Natural killer cell treated with Interleukin-12 subunit alpha and Interleukin-12 subunit beta and Interleukin-15 and Interleukin-18, amount 100 ng/mL, for 72 hours (primary cell): Measurements from ENCODE around the gene COL15A1. TPM values are rescaled to one million over a fixed set of nuclear protein-coding genes. Genes with fewer than 3 reads are reported as not detected.
A peak's percentile ranks its signal among the peaks of the same experiment; 100 is the strongest.

Experiments used
- ATAC-seq, 2 donors: fragments of 150-1000 bp; cut with Tn5 transposase in 1 of 2; sonication (Bioruptor Pico), chemical (Tn5 transposase) in 1 of 2; 2 replicates each; pipeline ENCODE4 v1.10.0; 2021
- DNase-seq: peaks from one replicate; pipeline ENCODE4 v3.0.0; 2022; ENCODE audit warnings: low spot score
- H3K27ac Mint-ChIP-seq, 2 donors: 1 replicate in 1 of 2; 2 replicates in 1 of 2; pipeline ENCODE4 v1.8.0; 2022; ENCODE audit warnings: mixed read lengths in 2 of 2, mild to moderate bottlenecking in 1 of 2, moderate library complexity in 1 of 2
- H3K27me3 Mint-ChIP-seq, 2 donors: 1 replicate in 1 of 2; 2 replicates in 1 of 2; pipeline ENCODE4 v1.8.0; 2022; ENCODE audit warnings: mixed read lengths in 2 of 2
- H3K36me3 Mint-ChIP-seq: one replicate; pipeline ENCODE4 v1.8.0; 2022; ENCODE audit warnings: mixed read lengths
- H3K4me1 Mint-ChIP-seq, 2 donors: 1 replicate in 1 of 2; 2 replicates in 1 of 2; pipeline ENCODE4 v1.8.0; 2022; ENCODE audit warnings: low read depth in 2 of 2, mixed read lengths in 2 of 2, mild to moderate bottlenecking in 1 of 2
- H3K4me3 Mint-ChIP-seq: one replicate; pipeline ENCODE4 v1.8.0; 2022; ENCODE audit warnings: mixed read lengths
- H3K9me3 Mint-ChIP-seq: 2 replicates; pipeline ENCODE4 v1.8.0; 2022; ENCODE audit warnings: mixed read lengths
- total RNA-seq, 2 donors: library from RNA; stranded (reverse); gene quantifications; one replicate each; pipeline ENCODE4 v1.2.3, GENCODE V29; 2022

The COL15A1 gene
- total RNA-seq, 2 donors from 2014 or later = 0.14 to 0.47 TPM

GRCh38 chr9:99107421-99107820, 163.7 kb downstream of the COL15A1 start:
- ATAC-seq (no peak), DNase-seq (no peak)
- Mint-ChIP-seq H3K4me3 (peak overlapping the region; percentile 89), H3K9me3 (no peaks in the 10 kb centered on the region), H3K27ac (peak overlapping the region; percentile 61 to 74), H3K36me3 (peaks cover 14% of the 10 kb centered on the region), H3K27me3 (no peaks in the 10 kb centered on the region), H3K4me1 (peaks cover 66 to 77% of the 10 kb centered on the region in 2 donors)

GRCh38 chr9:99108131-99108530, 164.4 kb downstream of the COL15A1 start:
- Mint-ChIP-seq H3K9me3 (no peaks in the 10 kb centered on the region), H3K4me3 (peak overlapping the region; percentile 89), H3K27ac (peak overlapping the region; percentile 61 to 74), H3K36me3 (peaks cover 17% of the 10 kb centered on the region), H3K27me3 (no peaks in the 10 kb centered on the region), H3K4me1 (peaks cover 73 to 82% of the 10 kb centered on the region in 2 donors)
- ATAC-seq (no peak), DNase-seq (no peak)

GRCh38 chr9:99109522-99109921, 165.8 kb downstream of the COL15A1 start:
- Mint-ChIP-seq H3K27ac (peak overlapping the region; percentile 61 to 74), H3K36me3 (peaks cover 17% of the 10 kb centered on the region), H3K4me1 (peaks cover 72 to 80% of the 10 kb centered on the region in 2 donors), H3K9me3 (no peaks in the 10 kb centered on the region), H3K27me3 (no peaks in the 10 kb centered on the region), H3K4me3 (peak overlapping the region; percentile 89)
- ATAC-seq = no peak
- no peak for DNase-seq

GRCh38 chr9:99112750-99113413, 169.2 kb downstream of the COL15A1 start:
- no peak for DNase-seq
- Mint-ChIP-seq H3K9me3 (no peaks in the 10 kb centered on the region), H3K36me3 (peaks cover 17% of the 10 kb centered on the region)

GRCh38 chr9:99113414-99114048, 169.8 kb downstream of the COL15A1 start:
- Mint-ChIP-seq H3K4me1 (peaks cover 74 to 76% of the 10 kb centered on the region in 2 donors), H3K27ac (peak overlapping the region; percentile 70 to 80), H3K36me3 (peaks cover 17% of the 10 kb centered on the region), H3K9me3 (no peaks in the 10 kb centered on the region), H3K27me3 (no peaks in the 10 kb centered on the region), H3K4me3 (peak overlapping the region; percentile 87)
- no peak for DNase-seq
- ATAC-seq = no peak

More at GRCh38 chr9:99112750-99113413, 169.2 kb downstream of the COL15A1 start:
- peak in 1 of 2 donors; percentile 56 for ATAC-seq
- H3K27ac Mint-ChIP-seq = peak overlapping the region; percentile 70 to 80
- peak overlapping the region; percentile 87 for H3K4me3 Mint-ChIP-seq
- no peaks in the 10 kb centered on the region for H3K27me3 Mint-ChIP-seq
- peaks cover 80% of the 10 kb centered on the region in 2 donors for H3K4me1 Mint-ChIP-seq

- Mint-ChIP-seq H3K27ac (peak overlapping the region; percentile 70 to 80), H3K36me3 (peaks cover 17% of the 10 kb centered on the region), H3K4me1 (peaks cover 74 to 75% of the 10 kb centered on the region in 2 donors), H3K4me3 (peak overlapping the region; percentile 87), H3K27me3 (no peaks in the 10 kb centered on the region), H3K9me3 (no peaks in the 10 kb centered on the region)
- DNase-seq (no peak), ATAC-seq (no peak)
Measured at GRCh38 chr9:99114049-99114440, 170.3 kb downstream of the COL15A1 start.

- DNase-seq (no peak), ATAC-seq (no peak)
- H3K27ac Mint-ChIP-seq = peak overlapping the region; percentile 70 to 80
- H3K36me3 Mint-ChIP-seq = peaks cover 13% of the 10 kb centered on the region
- no peaks in the 10 kb centered on the region for H3K9me3 Mint-ChIP-seq
- peak overlapping the region; percentile 87 for H3K4me3 Mint-ChIP-seq
- peaks cover 71 to 74% of the 10 kb centered on the region in 2 donors for H3K4me1 Mint-ChIP-seq
- no peaks in the 10 kb centered on the region for H3K27me3 Mint-ChIP-seq
Measured at GRCh38 chr9:99114846-99115500, 171.3 kb downstream of the COL15A1 start.

- Mint-ChIP-seq H3K4me3 (no peak overlapping the region), H3K9me3 (no peaks in the 10 kb centered on the region), H3K4me1 (peaks cover 72 to 79% of the 10 kb centered on the region in 2 donors), H3K36me3 (peaks cover 9% of the 10 kb centered on the region), H3K27me3 (no peaks in the 10 kb centered on the region), H3K27ac (peak overlapping the region; percentile 33 to 76)
- DNase-seq (no peak), ATAC-seq (no peak)
Measured at GRCh38 chr9:99116003-99116411, 172.3 kb downstream of the COL15A1 start.

- H3K9me3 Mint-ChIP-seq = no peaks in the 10 kb centered on the region
- peaks cover 64 to 81% of the 10 kb centered on the region in 2 donors for H3K4me1 Mint-ChIP-seq
- peak; percentile 96 to 99 for ATAC-seq
- peak; percentile 70 for DNase-seq
- H3K4me3 Mint-ChIP-seq = peak overlapping the region; percentile 90
- H3K36me3 Mint-ChIP-seq = peaks cover 10% of the 10 kb centered on the region
- no peaks in the 10 kb centered on the region for H3K27me3 Mint-ChIP-seq
- H3K27ac Mint-ChIP-seq = peak overlapping the region; percentile 81 to 84
Measured at GRCh38 chr9:99118782-99119466, 175.2 kb downstream of the COL15A1 start.

- peak overlapping the region; percentile 81 to 84 for H3K27ac Mint-ChIP-seq
- no peak for ATAC-seq
- peaks cover 62 to 79% of the 10 kb centered on the region in 2 donors for H3K4me1 Mint-ChIP-seq
- H3K27me3 Mint-ChIP-seq = no peaks in the 10 kb centered on the region
- H3K36me3 Mint-ChIP-seq = peaks cover 19% of the 10 kb centered on the region
- peak overlapping the region; percentile 90 for H3K4me3 Mint-ChIP-seq
- no peak for DNase-seq
- H3K9me3 Mint-ChIP-seq = no peaks in the 10 kb centered on the region
Measured at GRCh38 chr9:99119976-99120655, 176.4 kb downstream of the COL15A1 start.
